ENCODE results near the gene CDHR3. TPM values are rescaled to one million over a fixed set of nuclear protein-coding genes. Genes with fewer than 3 reads are reported as not detected.
"Not testable (repeated sequence)": the region's sequence is repeated elsewhere in the genome, so short reads cannot be mapped to it uniquely, and the experiment has no call there.

The CDHR3 gene
- total RNA-seq, 1 donor from 2014 or later, result 10.6 TPM

- Mint-ChIP-seq H3K27ac (ENCODE audit: unreplicated experiment) (no peak overlapping the region), H3K4me3 (ENCODE audit: unreplicated experiment) (no peak overlapping the region), H3K4me1 (ENCODE audit: unreplicated experiment) (peaks cover 23% of the 10 kb centered on the region), H3K27me3 (ENCODE audit: unreplicated experiment) (peaks cover 4% of the 10 kb centered on the region), H3K9me3 (ENCODE audit: unreplicated experiment) (no peaks in the 10 kb centered on the region), H3K36me3 (ENCODE audit: low read depth, unreplicated experiment) (no peaks in the 10 kb centered on the region)
- no peak for TF ChIP-seq CTCF (IDR thresholded peaks at IDR 0.05; ENCODE audit: unreplicated experiment)
- DNase-seq (ENCODE audit: low spot score), result no peak
Measured at GRCh38 chr7:105943486-105943885, 19.6 kb upstream of the CDHR3 start.

GRCh38 chr7:105945848-105946247, 17.2 kb upstream of the CDHR3 start:
- Mint-ChIP-seq H3K27ac (ENCODE audit: unreplicated experiment) (no peak overlapping the region), H3K4me3 (ENCODE audit: unreplicated experiment) (no peak overlapping the region), H3K9me3 (ENCODE audit: unreplicated experiment) (no peaks in the 10 kb centered on the region), H3K4me1 (ENCODE audit: unreplicated experiment) (peaks cover 11% of the 10 kb centered on the region), H3K27me3 (ENCODE audit: unreplicated experiment) (peaks cover 2% of the 10 kb centered on the region), H3K36me3 (ENCODE audit: low read depth, unreplicated experiment) (no peaks in the 10 kb centered on the region)
- no peak for DNase-seq (ENCODE audit: low spot score)
- TF ChIP-seq CTCF (IDR thresholded peaks at IDR 0.05; ENCODE audit: unreplicated experiment), result no peak

- Mint-ChIP-seq H3K27ac (ENCODE audit: unreplicated experiment) (no peak overlapping the region), H3K27me3 (ENCODE audit: unreplicated experiment) (peaks cover 6% of the 10 kb centered on the region)
- no peak for TF ChIP-seq CTCF (IDR thresholded peaks at IDR 0.05; ENCODE audit: unreplicated experiment)
Measured at GRCh38 chr7:105951597-105951996, 11.5 kb upstream of the CDHR3 start.

GRCh38 chr7:105952917-105953595, 10.0 kb upstream of the CDHR3 start:
- H3K27me3 Mint-ChIP-seq (ENCODE audit: unreplicated experiment), result peaks cover 6% of the 10 kb centered on the region
- no peaks in the 10 kb centered on the region for H3K9me3 Mint-ChIP-seq (ENCODE audit: unreplicated experiment)
- DNase-seq (ENCODE audit: low spot score), result no peak
- TF ChIP-seq CTCF (IDR thresholded peaks at IDR 0.05; ENCODE audit: unreplicated experiment), result no peak
- H3K4me1 Mint-ChIP-seq (ENCODE audit: unreplicated experiment), result no peaks in the 10 kb centered on the region
- no peak overlapping the region for H3K27ac Mint-ChIP-seq (ENCODE audit: unreplicated experiment)
- peaks cover 3% of the 10 kb centered on the region for H3K36me3 Mint-ChIP-seq (ENCODE audit: low read depth, unreplicated experiment)
- no peak overlapping the region for H3K4me3 Mint-ChIP-seq (ENCODE audit: unreplicated experiment)

More at GRCh38 chr7:105951597-105951996, 11.5 kb upstream of the CDHR3 start:
- Mint-ChIP-seq H3K4me3 (ENCODE audit: unreplicated experiment) (no peak overlapping the region), H3K9me3 (ENCODE audit: unreplicated experiment) (no peaks in the 10 kb centered on the region), H3K4me1 (ENCODE audit: unreplicated experiment) (no peaks in the 10 kb centered on the region), H3K36me3 (ENCODE audit: low read depth, unreplicated experiment) (peaks cover 3% of the 10 kb centered on the region)
- DNase-seq (ENCODE audit: low spot score), result no peak

GRCh38 chr7:105954711-105955110, 8.4 kb upstream of the CDHR3 start:
- Mint-ChIP-seq H3K27ac (ENCODE audit: unreplicated experiment) (no peak overlapping the region), H3K4me1 (ENCODE audit: unreplicated experiment) (no peaks in the 10 kb centered on the region), H3K36me3 (ENCODE audit: low read depth, unreplicated experiment) (peaks cover 3% of the 10 kb centered on the region), H3K4me3 (ENCODE audit: unreplicated experiment) (no peak overlapping the region), H3K9me3 (ENCODE audit: unreplicated experiment) (no peaks in the 10 kb centered on the region), H3K27me3 (ENCODE audit: unreplicated experiment) (peaks cover 6% of the 10 kb centered on the region)
- TF ChIP-seq CTCF (IDR thresholded peaks at IDR 0.05; ENCODE audit: unreplicated experiment), result no peak
- no peak for DNase-seq (ENCODE audit: low spot score)

- H3K9me3 Mint-ChIP-seq (ENCODE audit: unreplicated experiment); H3K27ac Mint-ChIP-seq (ENCODE audit: unreplicated experiment); H3K27me3 Mint-ChIP-seq (ENCODE audit: unreplicated experiment); DNase-seq (ENCODE audit: low spot score); H3K36me3 Mint-ChIP-seq (ENCODE audit: low read depth, unreplicated experiment); H3K4me1 Mint-ChIP-seq (ENCODE audit: unreplicated experiment); H3K4me3 Mint-ChIP-seq (ENCODE audit: unreplicated experiment): not testable (repeated sequence)
Measured at GRCh38 chr7:105955651-105956466, 7.2 kb upstream of the CDHR3 start.

All from endothelial cell (in vitro differentiated cells).